H1 (cell line): Measurements from ENCODE around the gene SUOX. TPM values are rescaled to one million over a fixed set of nuclear protein-coding genes. Genes with fewer than 3 reads are reported as not detected.

ENCODE experiments used
- GTF2F1 ChIP-seq: IDR thresholded peaks from 2 replicates; pipeline ENCODE4 v1.6.1; 2012; ENCODE audit warnings: low read depth, low read length, improper control_type of control experiment, borderline replicate concordance
- RNF2 ChIP-seq: fragments of 200-900, 300-1000 bp; sonication (generic); IDR thresholded peaks from 2 replicates; pipeline ENCODE4 v1.7.1; 2016; ENCODE audit warnings: borderline replicate concordance, low read depth, mild to moderate bottlenecking, antibody characterized with exemption, low read length; ENCODE audit not compliant: poor library complexity, severe bottlenecking; ENCODE audit errors: missing control alignments
- polyA plus RNA-seq, 7 experiments: library from polyadenylated mRNA; depleted of rRNA in 3 of 7; stranded (reverse) in 5 of 7; unstranded in 2 of 7; fragments of >200 nt in 5 of 7; fragments of 200-250 nt in 2 of 7; gene quantifications; 1 replicate in 5 of 7; 2 replicates in 1 of 7; 4 replicates in 1 of 7; pipeline versions ENCODE4 v1.2.1 to v1.2.3, GENCODE V29; 2011 to 2013; ENCODE audit warnings: missing spikeins in 2 of 7, mixed read lengths in 2 of 7
- total RNA-seq: library from RNA; stranded (reverse); fragmentation: NEBNext Ultra II Directional; extraction: Animal tissue kit (Norgen Biotek cat#: 25700); gene quantifications from 2 replicates; pipeline ENCODE4 v1.2.1, GENCODE V29; 2021

The SUOX gene
- total and polyA plus RNA-seq, 2 of the 8 experiments (the other 6 are each of a cell fraction or from before 2014, with no cell fraction given): 22.5 to 31.3 TPM

GRCh38 chr12:55965941-55966407 is 31.1 kb upstream of the SUOX start, which contains the start of gene PMEL (continued):
- TF ChIP-seq RNF2 (no peak), GTF2F1 (no peak)
